ENCODE results near the gene MAST3. TPM values are rescaled to one million over a fixed set of nuclear protein-coding genes. Genes with fewer than 3 reads are reported as not detected.

MAST3 gene
- total and polyA plus RNA-seq, 2 of the 13 experiments (the other 11 are each of a cell fraction or from before 2014, with no cell fraction given): 4.1 to 4.6 TPM

- TF ChIP-seq FOSL1 (CRISPR knock-in tag; IDR thresholded peaks at IDR 0.05; ENCODE audit: borderline replicate concordance): no peak
- TF ChIP-seq ZFP91 (CRISPR knock-in tag; IDR thresholded peaks at IDR 0.05; ENCODE audit: borderline replicate concordance): peak; percentile 65; the same call in 1 of the 2 replicates
- TF ChIP-seq ZNF782 (CRISPR knock-in tag; IDR thresholded peaks at IDR 0.05; ENCODE audit: borderline replicate concordance): no peak
- no peak for TF ChIP-seq ZNF343 (CRISPR knock-in tag; IDR thresholded peaks at IDR 0.05)
- no peak for TF ChIP-seq DZIP1 (CRISPR knock-in tag; IDR thresholded peaks at IDR 0.05)
- no peak for TF ChIP-seq SALL2 (CRISPR knock-in tag; IDR thresholded peaks at IDR 0.05)
- TF ChIP-seq NKX3-1 (CRISPR knock-in tag; IDR thresholded peaks at IDR 0.05): no peak
- TF ChIP-seq DR1 (CRISPR knock-in tag; IDR thresholded peaks at IDR 0.05): no peak; the same call in 1 of the 2 replicates
- no peak; the same call in 1 of the 2 replicates for TF ChIP-seq ZNF768 (CRISPR knock-in tag; IDR thresholded peaks at IDR 0.05)
- TF ChIP-seq ZFX (CRISPR knock-in tag; IDR thresholded peaks at IDR 0.05; ENCODE audit: low read depth): peak; percentile 81
- TF ChIP-seq ZNF609 (CRISPR knock-in tag; IDR thresholded peaks at IDR 0.05; ENCODE audit: borderline replicate concordance): no peak
- 0 out of 2 replicates have a peak, but pooled peaks have one; percentile 24 for TF ChIP-seq SRY (CRISPR knock-in tag; IDR thresholded peaks at IDR 0.05)
- TF ChIP-seq PTBP1 (IDR thresholded peaks at IDR 0.05; ENCODE audit: low read depth, low read length, poor library complexity, severe bottlenecking): no peak
- TF ChIP-seq ZNF775 (CRISPR knock-in tag; IDR thresholded peaks at IDR 0.05; ENCODE audit: borderline replicate concordance): no peak
- TF ChIP-seq E2F1 (CRISPR knock-in tag; IDR thresholded peaks at IDR 0.05): peak; percentile 57
- TF ChIP-seq SPEN (CRISPR knock-in tag; IDR thresholded peaks at IDR 0.05; ENCODE audit: low read depth): peak; percentile 63; the same call in 1 of the 2 replicates
- TF ChIP-seq ZNF207 (IDR thresholded peaks at IDR 0.05; ENCODE audit: borderline replicate concordance): no peak
- TF ChIP-seq CCDC6 (CRISPR knock-in tag; IDR thresholded peaks at IDR 0.05): no peak
- TF ChIP-seq KAT7 (CRISPR knock-in tag; IDR thresholded peaks at IDR 0.05; ENCODE audit: borderline replicate concordance): no peak
These were observed 95.3 kb downstream of the MAST3 start, which contains the start of gene MPV17L2 (continued) for GRCh38 chr19:18192673-18193387.

Measured in HepG2 (cell line).